Parathyroid adenoma (tissue), 2 donors: Measurements from ENCODE around the gene POFUT2.
A peak's percentile ranks its signal among the peaks of the same experiment; 100 is the strongest.

ENCODE experiments used
- H2AFZ ChIP-seq: fragments of 300-600 bp; sonication (generic); one replicate; pipeline ENCODE4 v1.7.0; 2017; ENCODE audit warnings: antibody characterized with exemption, mild to moderate bottlenecking
- H3K27ac ChIP-seq: fragments of 300-600 bp; sonication (generic); one replicate; pipeline ENCODE4 v1.7.0; 2017
- H3K27me3 ChIP-seq: fragments of 300-600 bp; sonication (generic); one replicate; pipeline ENCODE4 v1.7.0; 2017; ENCODE audit warnings: low read length; ENCODE audit not compliant: control insufficient read depth, insufficient read depth
- H3K36me3 ChIP-seq: fragments of 300-600 bp; sonication (generic); one replicate; pipeline ENCODE4 v1.7.0; 2017; ENCODE audit warnings: low read length; ENCODE audit not compliant: control insufficient read depth, insufficient read depth
- H3K4me1 ChIP-seq: fragments of 300-600 bp; sonication (generic); one replicate; pipeline ENCODE4 v1.7.0; 2017; ENCODE audit warnings: control low read depth
- H3K4me2 ChIP-seq: fragments of 300-600 bp; sonication (generic); one replicate; pipeline ENCODE4 v1.7.0; 2017; ENCODE audit warnings: low read length
- H3K4me3 ChIP-seq: fragments of 300-600 bp; sonication (generic); one replicate; pipeline ENCODE4 v1.7.0; 2017; ENCODE audit warnings: low read depth, low read length
- H3K79me2 ChIP-seq: fragments of 300-600 bp; sonication (generic); one replicate; pipeline ENCODE4 v1.7.0; 2017; ENCODE audit warnings: control low read depth
- H3K9ac ChIP-seq: fragments of 300-600 bp; sonication (generic); one replicate; pipeline ENCODE4 v1.7.0; 2017; ENCODE audit warnings: mild to moderate bottlenecking
- H3K9me3 ChIP-seq: fragments of 300-600 bp; sonication (generic); one replicate; pipeline ENCODE4 v1.7.0; 2017; ENCODE audit warnings: low read length; ENCODE audit not compliant: control insufficient read depth
- TF ChIP-seq, protein P1 (sequence below): fragments of 300-600 bp; sonication (generic); IDR thresholded peaks from one replicate; pipeline ENCODE4 v1.7.0; 2017; ENCODE audit warnings: antibody characterized with exemption, mild to moderate bottlenecking
- donor health status: primary hyperparathyroidism.

POFUT2 gene

DNA sequence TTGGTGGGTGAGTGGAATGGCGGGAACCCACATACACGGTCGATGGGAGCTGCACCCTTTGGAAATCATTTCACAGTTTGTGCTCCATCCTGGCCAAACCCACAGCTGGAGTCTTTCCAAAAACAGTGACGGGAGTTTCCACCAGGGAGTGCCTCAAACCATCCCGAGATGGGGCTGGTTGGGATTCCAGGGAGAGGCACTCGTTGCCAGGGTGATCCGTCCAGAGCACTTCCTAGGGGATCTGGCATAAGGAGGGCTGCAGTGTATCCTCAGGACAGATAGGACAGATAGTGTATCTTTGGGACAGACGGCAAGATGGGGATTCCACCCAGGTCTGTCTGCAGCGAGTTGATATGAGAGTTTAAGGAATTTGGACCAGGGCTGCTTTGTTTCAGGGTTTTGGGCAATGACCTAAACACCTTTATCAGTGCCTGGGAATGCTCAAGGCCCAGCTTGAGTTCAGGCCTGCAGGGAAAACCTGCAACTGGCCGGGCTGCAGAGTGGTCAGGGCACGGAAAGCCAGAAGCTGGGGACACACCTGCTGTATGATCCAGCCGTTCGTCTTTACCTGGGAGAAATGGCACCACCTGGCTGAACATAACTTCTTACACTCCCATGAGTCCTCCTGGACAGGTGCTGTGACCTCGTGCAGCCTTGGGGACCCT is 3.4 kb upstream of the POFUT2 start:
- TF ChIP-seq, protein P1, sequence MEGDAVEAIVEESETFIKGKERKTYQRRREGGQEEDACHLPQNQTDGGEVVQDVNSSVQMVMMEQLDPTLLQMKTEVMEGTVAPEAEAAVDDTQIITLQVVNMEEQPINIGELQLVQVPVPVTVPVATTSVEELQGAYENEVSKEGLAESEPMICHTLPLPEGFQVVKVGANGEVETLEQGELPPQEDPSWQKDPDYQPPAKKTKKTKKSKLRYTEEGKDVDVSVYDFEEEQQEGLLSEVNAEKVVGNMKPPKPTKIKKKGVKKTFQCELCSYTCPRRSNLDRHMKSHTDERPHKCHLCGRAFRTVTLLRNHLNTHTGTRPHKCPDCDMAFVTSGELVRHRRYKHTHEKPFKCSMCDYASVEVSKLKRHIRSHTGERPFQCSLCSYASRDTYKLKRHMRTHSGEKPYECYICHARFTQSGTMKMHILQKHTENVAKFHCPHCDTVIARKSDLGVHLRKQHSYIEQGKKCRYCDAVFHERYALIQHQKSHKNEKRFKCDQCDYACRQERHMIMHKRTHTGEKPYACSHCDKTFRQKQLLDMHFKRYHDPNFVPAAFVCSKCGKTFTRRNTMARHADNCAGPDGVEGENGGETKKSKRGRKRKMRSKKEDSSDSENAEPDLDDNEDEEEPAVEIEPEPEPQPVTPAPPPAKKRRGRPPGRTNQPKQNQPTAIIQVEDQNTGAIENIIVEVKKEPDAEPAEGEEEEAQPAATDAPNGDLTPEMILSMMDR = no peak
- Histone ChIP-seq H3K9me3 (no peaks in the 10 kb centered on the region), H3K36me3 (no peaks in the 10 kb centered on the region), H3K9ac (no peak overlapping the region), H3K4me3 (no peak overlapping the region), H2AFZ (no peak overlapping the region), H3K4me2 (no peak overlapping the region), H3K27ac (no peak overlapping the region), H3K79me2 (no peaks in the 10 kb centered on the region), H3K27me3 (no peaks in the 10 kb centered on the region), H3K4me1 (peaks cover 15% of the 10 kb centered on the region)

DNA sequence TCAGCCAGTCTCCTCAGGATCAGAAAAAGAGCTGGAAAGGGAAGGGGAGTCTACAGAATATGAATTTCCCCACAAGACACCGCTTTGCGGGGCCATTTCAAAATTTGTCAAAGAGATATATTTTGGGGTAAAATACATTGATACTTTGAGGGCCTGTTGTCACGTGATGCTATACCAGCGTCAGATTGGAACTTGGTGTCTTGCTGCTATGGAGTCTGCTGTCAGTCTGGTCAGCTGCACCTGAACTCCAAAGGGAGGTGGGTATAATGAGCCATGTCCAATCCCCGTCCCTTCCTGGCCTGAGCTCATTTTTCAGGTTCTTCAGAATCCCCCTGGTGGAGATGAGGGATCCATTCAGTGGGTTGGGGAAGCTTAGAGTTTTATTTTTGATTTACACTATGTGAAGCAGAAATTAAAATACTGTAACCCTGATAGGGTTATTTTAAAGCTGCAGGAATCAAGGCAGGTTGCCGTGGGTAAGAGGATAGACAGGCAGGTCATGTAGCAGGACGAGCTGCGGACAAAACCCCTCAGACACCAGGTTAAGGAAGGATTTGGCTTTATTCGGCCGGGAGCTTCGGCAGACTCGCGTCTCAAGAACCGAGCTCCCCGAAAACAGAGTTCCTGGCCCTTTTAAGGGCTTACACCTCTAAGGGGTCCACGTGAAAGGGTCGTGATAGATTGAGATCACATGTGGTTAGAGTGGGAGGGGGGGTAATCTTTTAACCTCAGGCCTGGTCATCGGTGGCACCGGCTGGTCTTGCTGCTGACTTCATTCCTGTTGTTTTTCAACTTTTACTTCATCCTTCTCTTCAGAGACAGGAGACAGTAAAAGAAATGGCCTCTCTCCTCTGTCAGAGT is 2.2 kb upstream of the POFUT2 start:
- TF ChIP-seq, protein P1 = no peak
- H3K9ac ChIP-seq = no peak overlapping the region
- peaks cover 12% of the 10 kb centered on the region for H3K4me1 ChIP-seq

DNA sequence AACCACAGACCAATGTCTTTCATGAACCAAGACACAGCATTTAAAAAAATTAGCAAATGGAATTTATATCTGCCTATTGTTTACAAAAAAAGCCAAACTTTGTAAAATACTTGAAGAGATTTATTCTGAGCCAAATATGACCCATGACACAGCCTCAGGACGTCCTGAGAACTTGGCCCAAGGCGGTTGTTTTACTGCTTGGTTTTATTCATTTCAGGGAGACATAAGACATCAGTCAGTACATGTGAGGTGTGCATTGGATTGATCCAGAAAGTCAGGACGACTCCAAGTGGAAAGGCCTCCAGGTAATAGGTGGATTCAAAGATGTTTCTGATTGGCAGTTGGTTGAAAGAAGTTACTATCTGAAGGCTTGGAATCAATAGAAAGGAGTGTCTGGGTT is 1.4 kb upstream of the POFUT2 start:
- no peak overlapping the region for H2AFZ ChIP-seq
- no peak overlapping the region for H3K27ac ChIP-seq
- H3K4me2 ChIP-seq = no peak overlapping the region
- H3K4me1 ChIP-seq = peaks cover 7% of the 10 kb centered on the region
- no peaks in the 10 kb centered on the region for H3K27me3 ChIP-seq
- TF ChIP-seq, protein P1 = no peak
- H3K79me2 ChIP-seq = no peaks in the 10 kb centered on the region
- no peak overlapping the region for H3K4me3 ChIP-seq
- H3K9ac ChIP-seq = no peak overlapping the region
- no peaks in the 10 kb centered on the region for H3K36me3 ChIP-seq
- H3K9me3 ChIP-seq = no peaks in the 10 kb centered on the region

More for the DNA sequence above, 2.2 kb upstream of the POFUT2 start:
- Histone ChIP-seq H3K79me2 (no peaks in the 10 kb centered on the region), H3K36me3 (no peaks in the 10 kb centered on the region), H3K9me3 (no peaks in the 10 kb centered on the region), H3K27me3 (no peaks in the 10 kb centered on the region), H3K4me2 (no peak overlapping the region), H3K4me3 (no peak overlapping the region), H3K27ac (no peak overlapping the region), H2AFZ (no peak overlapping the region)

DNA sequence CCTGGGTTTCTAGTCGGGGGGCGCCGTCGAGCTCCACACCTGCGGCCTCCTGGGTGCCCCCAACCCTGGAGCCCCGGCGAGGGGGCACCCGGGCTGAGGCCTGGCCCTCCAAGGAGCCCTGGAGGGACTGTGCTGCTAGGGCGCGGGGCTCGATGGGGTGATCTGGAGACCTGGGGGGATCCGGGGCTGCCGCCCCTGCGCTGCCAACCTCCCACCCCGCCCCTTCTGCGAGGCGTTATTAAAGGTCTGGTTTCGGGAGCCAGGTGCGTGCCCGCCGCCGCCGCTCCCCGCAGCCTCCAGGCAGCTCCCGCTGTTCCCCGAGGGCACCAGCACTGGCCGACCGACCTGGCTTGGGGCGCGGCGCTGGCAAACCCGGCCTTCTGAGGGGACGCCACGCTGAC is 746 bp upstream of the POFUT2 start:
- Histone ChIP-seq H3K4me2 (peak overlapping the region; percentile 77), H3K9me3 (no peaks in the 10 kb centered on the region), H3K27me3 (no peaks in the 10 kb centered on the region), H3K36me3 (no peaks in the 10 kb centered on the region), H2AFZ (no peak overlapping the region), H3K27ac (no peak overlapping the region), H3K79me2 (no peaks in the 10 kb centered on the region), H3K4me1 (peaks cover 5% of the 10 kb centered on the region), H3K4me3 (peak overlapping the region; percentile 88), H3K9ac (peak overlapping the region; percentile 37)
- TF ChIP-seq, protein P1 = no peak
